HG02642 (cell line): Measurements from ENCODE around the gene CHERP.
"Not testable (repeated sequence)": the region's sequence is repeated elsewhere in the genome, so short reads cannot be mapped to it uniquely, and the experiment has no call there.

Experiments used
- ATAC-seq: cut with Tn5 transposase; IDR thresholded peaks from one replicate; pipeline ENCODE4 v1.9.1; 2021; ENCODE audit warnings: mild to moderate bottlenecking; ENCODE audit not compliant: unreplicated experiment, poor library complexity

Gene CHERP

GRCh38 chr19:16486476-16486875 lies 55.8 kb downstream of the CHERP start:
- not testable (repeated sequence) for ATAC-seq

GRCh38 chr19:16482745-16483144 lies 59.5 kb downstream of the CHERP start:
- no peak for ATAC-seq

GRCh38 chr19:16477311-16477710 lies 64.9 kb downstream of the CHERP start:
- ATAC-seq, result no peak

- ATAC-seq, result no peak
Measured at GRCh38 chr19:16476401-16476800, 65.8 kb downstream of the CHERP start.

- no peak for ATAC-seq
Measured at GRCh38 chr19:16473875-16474392, 68.3 kb downstream of the CHERP start.

- ATAC-seq, result no peak
Measured at GRCh38 chr19:16472992-16473391, 69.2 kb downstream of the CHERP start.

- ATAC-seq, result not testable (repeated sequence)
Measured at GRCh38 chr19:16472559-16472899, 69.7 kb downstream of the CHERP start.

- ATAC-seq, result peak; percentile 27
Measured at GRCh38 chr19:16470911-16471811, 71.1 kb downstream of the CHERP start.

- ATAC-seq, result no peak
Measured at GRCh38 chr19:16470541-16470910, 71.7 kb downstream of the CHERP start.
